Measurements from ENCODE around the gene TMEM175.

- TF ChIP-seq CTCF (IDR thresholded peaks at IDR 0.05), result no peak
- no peak for TF ChIP-seq EP300 (IDR thresholded peaks at IDR 0.05)
- no peak for TF ChIP-seq POLR2A (IDR thresholded peaks at IDR 0.05)
Observed at GRCh38 chr4:995311-996026, 63.2 kb downstream of the TMEM175 start.
